MM.1S (cell line): ENCODE measurements around the gene TMEM101.

Source experiments
- DNase-seq: peaks from one replicate; pipeline ENCODE4 v3.0.0-alpha.2; 2015
- H2AFZ ChIP-seq: fragments of 300-600 bp; sonication (generic); 2 replicates; pipeline ENCODE4 v1.6.0; 2016; ENCODE audit warnings: antibody characterized with exemption, low read length
- H3F3A ChIP-seq: fragments of 300-600 bp; sonication (generic); 2 replicates; pipeline ENCODE4 v1.6.1; 2016; ENCODE audit warnings: mild to moderate bottlenecking, antibody characterized with exemption, low read length, moderate library complexity, mixed read lengths; ENCODE audit not compliant: insufficient read depth
- H3K27ac ChIP-seq: fragments of 300-600 bp; sonication (generic); 2 replicates; pipeline ENCODE4 v1.5.1; 2016; ENCODE audit warnings: mild to moderate bottlenecking, low read length
- H3K27me3 ChIP-seq: fragments of 300-600 bp; sonication (generic); replicated peaks from 2 replicates; pipeline ENCODE4 v1.6.0; 2016; ENCODE audit warnings: low read length; ENCODE audit not compliant: insufficient read depth
- H3K36me3 ChIP-seq: fragments of 300-600 bp; sonication (generic); replicated peaks from 2 replicates; pipeline ENCODE4 v1.6.1; 2016; ENCODE audit warnings: mild to moderate bottlenecking, low read length, mixed read lengths; ENCODE audit not compliant: insufficient read depth
- H3K4me1 ChIP-seq: fragments of 300-600 bp; sonication (generic); 2 replicates; pipeline ENCODE4 v1.6.1; 2016; ENCODE audit warnings: low read length, mixed read lengths
- H3K4me2 ChIP-seq: fragments of 300-600 bp; sonication (generic); 2 replicates; pipeline ENCODE4 v1.6.0; 2016; ENCODE audit warnings: low read depth, low read length
- H3K4me3 ChIP-seq: fragments of 300-600 bp; sonication (generic); 2 replicates; pipeline ENCODE4 v1.5.1; 2016; ENCODE audit warnings: low read length, mixed read lengths
- H3K79me2 ChIP-seq: fragments of 300-600 bp; sonication (generic); 2 replicates; pipeline ENCODE4 v1.6.1; 2016; ENCODE audit warnings: mixed run types, low read length, mixed read lengths
- H3K9ac ChIP-seq: fragments of 300-600 bp; sonication (generic); 2 replicates; pipeline ENCODE4 v1.6.1; 2016; ENCODE audit warnings: low read length, mixed read lengths
- H3K9me2 ChIP-seq: fragments of 300-600 bp; sonication (generic); replicated peaks from 2 replicates; pipeline ENCODE4 v1.6.1; 2016; ENCODE audit warnings: mild to moderate bottlenecking, low read length, mixed read lengths; ENCODE audit not compliant: insufficient read depth
- H3K9me3 ChIP-seq: fragments of 300-600 bp; sonication (generic); replicated peaks from 2 replicates; pipeline ENCODE4 v1.6.1; 2016; ENCODE audit warnings: mild to moderate bottlenecking, low read length, mixed read lengths; ENCODE audit not compliant: insufficient read depth
- H4K20me1 ChIP-seq: fragments of 300-600 bp; sonication (generic); 2 replicates; pipeline ENCODE4 v1.6.1; 2016; ENCODE audit warnings: mild to moderate bottlenecking, low read length, moderate library complexity, mixed read lengths; ENCODE audit not compliant: insufficient read depth
- EZH2 ChIP-seq: fragments of 300-600 bp; sonication (generic); optimal IDR thresholded peaks from 2 replicates; pipeline ENCODE3; 2017; ENCODE audit warnings: low read depth, mild to moderate bottlenecking, antibody characterized with exemption, low read length, mixed read lengths
- EZH2phosphoT487 ChIP-seq: fragments of 300-600 bp; sonication (generic); IDR thresholded peaks from 2 replicates; pipeline ENCODE4 v1.6.1; 2018; ENCODE audit warnings: antibody characterized with exemption, low read length
- TF ChIP-seq, protein P1 (sequence below): fragments of 300-600 bp; sonication (generic); IDR thresholded peaks from 2 replicates; pipeline ENCODE4 v1.5.1; 2016; ENCODE audit warnings: antibody characterized with exemption, low read length, mixed read lengths

The TMEM101 gene

DNA sequence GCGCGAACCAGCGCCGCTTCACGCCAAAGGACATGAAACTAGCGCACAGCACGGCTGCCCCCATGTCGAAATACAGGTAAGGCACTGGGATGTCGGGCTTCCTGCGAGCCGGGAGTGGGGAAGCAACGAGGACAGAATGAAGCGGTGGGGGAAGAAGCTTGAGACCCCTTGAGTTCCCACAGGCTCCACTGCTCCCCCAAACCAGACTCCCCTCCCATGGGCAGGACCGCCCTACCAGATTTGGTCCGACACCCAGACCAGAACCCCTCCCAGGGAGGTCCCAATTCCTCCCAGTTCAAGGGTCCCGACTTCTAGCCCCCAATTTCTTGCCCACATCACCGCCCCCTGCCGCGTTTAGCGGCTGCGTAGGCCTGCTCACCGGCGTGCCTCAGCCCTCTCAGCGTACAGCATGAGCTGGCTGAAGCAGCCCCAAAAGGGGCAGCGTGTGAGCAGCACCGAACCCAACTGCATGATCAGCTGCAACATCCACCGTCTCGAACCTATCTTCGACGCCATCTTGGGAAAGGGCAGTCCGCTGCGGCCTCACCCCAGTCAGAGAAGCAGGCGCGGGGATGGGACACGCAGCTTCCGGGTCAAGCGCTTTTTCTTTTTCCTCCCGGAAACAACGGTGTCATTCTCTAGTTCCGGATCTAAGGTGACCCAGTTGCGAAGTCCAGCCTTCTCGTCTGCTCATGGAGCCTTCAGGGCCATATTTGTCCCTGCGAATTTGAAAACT, at the start of gene TMEM101:
Gene TMEM101, minus strand, starts transcription at position 527 of the 736 bp plus-strand sequence. Its CDS starts 11 bp downstream, at position 516.
- Histone ChIP-seq H3K9me3 (no peaks in the 10 kb centered on the region), H3K36me3 (no peaks in the 10 kb centered on the region), H3K79me2 (peaks cover 14% of the 10 kb centered on the region), H3F3A (no peaks in the 10 kb centered on the region), H3K4me2 (peak within 1 kb of the TSS; percentile 93), H3K4me1 (peaks cover 12% of the 10 kb centered on the region; the same call in 1 of the 2 replicates), H3K27me3 (no peaks in the 10 kb centered on the region), H3K27ac (no peak within 1 kb of the TSS), H3K9me2 (no peaks in the 10 kb centered on the region), H2AFZ (peak within 1 kb of the TSS; percentile 96), H3K9ac (peak within 1 kb of the TSS; percentile 80), H4K20me1 (no peaks in the 10 kb centered on the region), H3K4me3 (peak within 1 kb of the TSS; percentile 99)
- peak; percentile 91 for DNase-seq
- TF ChIP-seq EZH2phosphoT487 (no peak), EZH2 (no peak)
- TF ChIP-seq, protein P1, sequence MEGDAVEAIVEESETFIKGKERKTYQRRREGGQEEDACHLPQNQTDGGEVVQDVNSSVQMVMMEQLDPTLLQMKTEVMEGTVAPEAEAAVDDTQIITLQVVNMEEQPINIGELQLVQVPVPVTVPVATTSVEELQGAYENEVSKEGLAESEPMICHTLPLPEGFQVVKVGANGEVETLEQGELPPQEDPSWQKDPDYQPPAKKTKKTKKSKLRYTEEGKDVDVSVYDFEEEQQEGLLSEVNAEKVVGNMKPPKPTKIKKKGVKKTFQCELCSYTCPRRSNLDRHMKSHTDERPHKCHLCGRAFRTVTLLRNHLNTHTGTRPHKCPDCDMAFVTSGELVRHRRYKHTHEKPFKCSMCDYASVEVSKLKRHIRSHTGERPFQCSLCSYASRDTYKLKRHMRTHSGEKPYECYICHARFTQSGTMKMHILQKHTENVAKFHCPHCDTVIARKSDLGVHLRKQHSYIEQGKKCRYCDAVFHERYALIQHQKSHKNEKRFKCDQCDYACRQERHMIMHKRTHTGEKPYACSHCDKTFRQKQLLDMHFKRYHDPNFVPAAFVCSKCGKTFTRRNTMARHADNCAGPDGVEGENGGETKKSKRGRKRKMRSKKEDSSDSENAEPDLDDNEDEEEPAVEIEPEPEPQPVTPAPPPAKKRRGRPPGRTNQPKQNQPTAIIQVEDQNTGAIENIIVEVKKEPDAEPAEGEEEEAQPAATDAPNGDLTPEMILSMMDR: no peak

DNA sequence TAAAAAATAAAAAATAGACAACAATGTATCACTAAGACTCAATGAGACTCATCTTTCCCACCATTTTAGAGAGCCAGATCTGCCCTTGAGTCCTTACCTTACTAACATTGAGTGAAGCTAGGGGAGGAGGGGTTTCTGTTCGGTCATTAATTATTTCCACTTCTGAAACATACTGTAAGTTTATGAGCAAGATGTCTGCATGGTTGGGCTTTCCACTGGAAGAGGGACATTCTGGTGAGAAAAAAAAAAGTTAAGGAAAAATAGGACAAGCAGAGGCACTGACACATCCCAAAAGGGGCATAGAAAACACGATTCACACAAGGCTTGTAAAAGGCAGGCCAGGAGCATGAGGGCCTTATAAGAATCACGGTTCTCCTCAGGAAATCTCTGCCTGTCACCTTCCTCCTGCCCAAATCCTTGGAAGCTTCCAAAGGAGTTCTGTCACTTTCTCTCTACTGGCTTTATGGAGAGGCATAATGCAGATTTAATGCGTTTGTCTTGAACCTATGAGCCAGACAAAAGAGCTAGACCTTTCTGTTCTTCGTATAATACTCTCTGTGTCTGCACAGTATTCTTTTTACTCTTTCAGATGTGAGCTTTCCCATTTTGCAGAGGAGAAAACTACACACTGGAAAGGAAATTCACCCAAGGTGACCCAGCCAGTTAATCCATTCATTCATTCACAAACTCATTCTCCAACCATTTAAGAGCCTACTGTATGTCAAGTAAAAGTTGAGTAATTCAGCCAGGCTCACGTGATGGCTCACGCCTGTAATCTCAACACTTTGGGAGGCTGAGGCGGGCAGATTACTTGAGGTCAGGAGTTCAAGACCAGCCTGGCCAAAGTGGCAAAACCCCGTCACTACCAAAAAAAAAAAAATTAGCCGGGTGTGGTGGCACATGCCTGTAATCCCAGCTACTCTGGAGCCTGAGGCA, 49.2 kb upstream of the TMEM101 start:
- Histone ChIP-seq H3K27me3 (no peaks in the 10 kb centered on the region), H2AFZ (no peak overlapping the region), H3K9ac (no peak overlapping the region), H3K4me1 (peaks cover 3% of the 10 kb centered on the region; the same call in 1 of the 2 replicates), H3K4me2 (no peak overlapping the region), H3K9me3 (no peaks in the 10 kb centered on the region), H3K36me3 (peaks cover 7% of the 10 kb centered on the region; the same call in 1 of the 2 replicates), H4K20me1 (peaks cover 7% of the 10 kb centered on the region; the same call in 1 of the 2 replicates), H3K27ac (no peak overlapping the region), H3K4me3 (no peak overlapping the region), H3F3A (peaks cover 14% of the 10 kb centered on the region), H3K79me2 (peaks cover 81% of the 10 kb centered on the region), H3K9me2 (no peaks in the 10 kb centered on the region)
- no peak for DNase-seq
- no peak for TF ChIP-seq EZH2phosphoT487
- TF ChIP-seq, protein P1: no peak
- no peak for TF ChIP-seq EZH2

DNA sequence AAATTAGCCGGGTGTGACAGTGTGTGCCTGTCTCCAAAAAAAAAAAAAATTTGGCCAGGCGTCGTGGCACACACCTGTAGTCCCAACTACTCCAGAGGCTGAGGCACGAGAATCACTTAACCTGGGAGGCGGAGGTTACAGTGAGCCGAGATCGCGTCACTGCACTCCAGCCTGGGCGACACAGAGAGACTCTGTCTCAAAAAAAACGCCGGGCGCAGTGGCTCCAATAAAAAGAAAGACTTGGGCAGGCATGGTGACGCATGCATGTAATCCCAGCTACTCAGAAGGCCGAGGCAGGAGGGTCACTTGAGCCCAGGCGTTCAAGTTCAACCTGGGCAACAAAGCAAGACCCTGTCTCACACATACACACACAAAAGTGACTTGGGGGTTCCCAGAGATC, 48.1 kb upstream of the TMEM101 start:
- H3K27ac ChIP-seq: no peak overlapping the region
- H4K20me1 ChIP-seq: peaks cover 7% of the 10 kb centered on the region; the same call in 1 of the 2 replicates
- H3K4me1 ChIP-seq: peaks cover 3% of the 10 kb centered on the region; the same call in 1 of the 2 replicates
- H3K9me3 ChIP-seq: no peaks in the 10 kb centered on the region
- peaks cover 90% of the 10 kb centered on the region for H3K79me2 ChIP-seq
- H3K4me2 ChIP-seq: no peak overlapping the region
- H3K4me3 ChIP-seq: no peak overlapping the region
- peaks cover 10% of the 10 kb centered on the region; the same call in 1 of the 2 replicates for H3K36me3 ChIP-seq
- H3F3A ChIP-seq: peaks cover 14% of the 10 kb centered on the region
- H3K9me2 ChIP-seq: no peaks in the 10 kb centered on the region
- DNase-seq: no peak
- no peak overlapping the region for H3K9ac ChIP-seq
- TF ChIP-seq, protein P1: no peak
- TF ChIP-seq EZH2phosphoT487 (no peak), EZH2 (no peak)
- H3K27me3 ChIP-seq: no peaks in the 10 kb centered on the region
- H2AFZ ChIP-seq: no peak overlapping the region
